GM23248 (cell line): ENCODE measurements around the gene IZUMO4. TPM values are rescaled to one million over a fixed set of nuclear protein-coding genes. Genes with fewer than 3 reads are reported as not detected.

ENCODE experiments used
- DNase-seq: peaks from one replicate; pipeline ENCODE4 v3.0.0-alpha.2; 2015
- H2AFZ ChIP-seq: fragments of 200-600 bp; sonication (generic); 2 replicates; pipeline ENCODE4 v1.6.1; 2016; ENCODE audit warnings: antibody characterized with exemption
- H3F3A ChIP-seq: fragments of 200-600 bp; sonication (generic); 2 replicates; pipeline ENCODE4 v1.6.1; 2016; ENCODE audit warnings: mild to moderate bottlenecking, antibody characterized with exemption, mixed run types; ENCODE audit not compliant: insufficient read depth
- H3K27ac ChIP-seq: fragments of 200-600 bp; sonication (generic); 2 replicates; pipeline ENCODE4 v1.5.1; 2016; ENCODE audit warnings: mild to moderate bottlenecking
- H3K27me3 ChIP-seq: fragments of 200-600 bp; sonication (generic); replicated peaks from 2 replicates; pipeline ENCODE4 v1.6.1; 2016; ENCODE audit warnings: mild to moderate bottlenecking; ENCODE audit not compliant: insufficient read depth
- H3K36me3 ChIP-seq: fragments of 200-600 bp; sonication (generic); 2 replicates; pipeline ENCODE4 v1.6.1; 2016; ENCODE audit warnings: low read depth, mild to moderate bottlenecking
- H3K4me1 ChIP-seq: fragments of 200-600 bp; sonication (generic); 2 replicates; pipeline ENCODE4 v1.6.1; 2016; ENCODE audit warnings: mild to moderate bottlenecking; ENCODE audit not compliant: insufficient read depth
- H3K4me2 ChIP-seq: fragments of 200-600 bp; sonication (generic); one replicate; pipeline ENCODE4 v1.6.1; 2016; ENCODE audit warnings: mild to moderate bottlenecking; ENCODE audit not compliant: unreplicated experiment
- H3K4me3 ChIP-seq: fragments of 200-600 bp; sonication (generic); 2 replicates; pipeline ENCODE4 v1.5.1; 2016; ENCODE audit warnings: mild to moderate bottlenecking
- H3K79me2 ChIP-seq: fragments of 200-600 bp; sonication (generic); 2 replicates; pipeline ENCODE4 v1.6.1; 2016; ENCODE audit warnings: mild to moderate bottlenecking; ENCODE audit not compliant: insufficient read depth
- H3K9ac ChIP-seq: fragments of 200-600 bp; sonication (generic); 2 replicates; pipeline ENCODE4 v1.6.1; 2016; ENCODE audit warnings: mild to moderate bottlenecking
- H3K9me2 ChIP-seq: fragments of 200-600 bp; sonication (generic); 2 replicates; pipeline ENCODE4 v1.6.1; 2016; ENCODE audit warnings: mixed run types, mild to moderate bottlenecking, moderate library complexity; ENCODE audit not compliant: insufficient read depth
- H3K9me3 ChIP-seq: fragments of 200-600 bp; sonication (generic); one replicate; pipeline ENCODE4 v1.6.1; 2017; ENCODE audit warnings: low read depth
- H4K20me1 ChIP-seq: fragments of 200-600 bp; sonication (generic); 2 replicates; pipeline ENCODE4 v1.6.0; 2016; ENCODE audit not compliant: insufficient read depth
- EZH2 ChIP-seq: fragments of 200-600 bp; sonication (generic); IDR thresholded peaks from 2 replicates; pipeline ENCODE4 v1.6.1; 2018; ENCODE audit warnings: antibody characterized with exemption, mild to moderate bottlenecking; ENCODE audit not compliant: insufficient read depth, poor library complexity, severe bottlenecking
- EZH2phosphoT487 ChIP-seq: fragments of 200-600 bp; sonication (generic); IDR thresholded peaks from 2 replicates; pipeline ENCODE4 v1.6.1; 2018; ENCODE audit warnings: antibody characterized with exemption, moderate library complexity, mild to moderate bottlenecking, low read depth; ENCODE audit not compliant: insufficient read depth
- WGBS, 2 experiments: methylation state at CpG; one replicate each; pipeline ENCODE4 v1.1.6; 2015 to 2017; ENCODE audit warnings: low lambda C conversion rate in 2 of 2, low coverage in 1 of 2; ENCODE audit errors: missing lambda C conversion rate in 2 of 2; 5-methylcytosine and 5-hydroxymethylcytosine counted together
- in situ Hi-C: fragments of 300-500 bp; cut with MboI; formaldehyde crosslinking; loops from 2 replicates; pipeline ENCODE4 v1.15.0; 2020
- polyA plus RNA-seq: library from polyadenylated mRNA; unstranded; fragments of >200 nt; fragmentation: Nextera tagmentation; extraction: Ambion mirVana; gene quantifications from 2 replicates; pipeline ENCODE4 v1.2.1, GENCODE V29; 2016
- total RNA-seq: library from RNA; depleted of rRNA; stranded (reverse); fragments of >200 nt; shearing (Covaris generic); gene quantifications from 2 replicates; pipeline ENCODE4 v1.2.3, GENCODE V29; 2014

Gene IZUMO4
- total and polyA plus RNA-seq, 2 experiments from 2014 or later = 0.89 to 1.6 TPM

DNA sequence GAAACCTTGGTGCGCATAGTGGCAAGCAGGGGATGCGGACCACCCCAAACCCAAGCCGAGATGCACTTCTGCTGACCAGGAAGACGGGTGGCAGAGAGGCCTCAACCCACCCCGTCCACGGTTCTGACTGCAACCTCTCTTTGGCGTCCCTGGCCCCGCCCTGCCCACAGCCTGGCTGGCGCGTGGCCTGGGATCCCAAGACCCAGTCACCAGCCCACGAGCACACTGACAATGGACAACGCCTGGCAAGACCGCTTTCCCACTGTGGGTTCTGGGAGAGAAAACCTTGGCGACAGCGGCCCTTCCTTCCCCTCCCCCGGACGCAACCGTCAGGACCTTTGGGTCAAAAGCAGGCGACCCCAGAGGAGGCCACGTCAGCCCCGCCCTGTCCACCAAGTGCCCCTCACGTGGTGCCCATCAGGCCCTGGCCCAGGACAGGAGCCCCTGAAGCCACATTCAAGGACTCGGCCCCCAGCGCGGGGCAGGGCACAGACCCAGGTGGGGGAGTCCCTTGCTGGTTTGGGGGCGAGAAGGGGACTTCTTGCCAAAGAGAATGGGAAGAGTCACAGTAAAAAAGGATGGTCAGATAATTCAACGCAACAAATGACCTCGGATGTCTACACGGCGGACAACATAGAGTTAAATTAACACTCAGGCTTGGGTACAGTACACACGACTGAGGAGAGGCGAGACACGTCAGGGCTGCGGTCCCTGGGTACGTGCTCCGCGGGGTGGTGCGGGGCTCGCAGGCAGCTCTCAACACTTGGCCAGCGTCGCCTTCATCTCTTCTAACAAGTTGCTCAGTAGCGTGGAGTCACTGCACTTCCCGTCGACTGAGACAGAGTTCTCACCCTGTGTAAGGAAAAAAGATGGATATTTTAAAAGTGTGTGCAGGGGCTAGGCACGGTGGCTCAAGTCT lies 5.0 kb downstream of the IZUMO4 start:
- no peak for TF ChIP-seq EZH2
- no peak for TF ChIP-seq EZH2phosphoT487
- H3K27ac ChIP-seq = no peak overlapping the region
- no peak for DNase-seq
- H3K4me2 ChIP-seq = no peak overlapping the region
- H3K9me3 ChIP-seq = no peaks in the 10 kb centered on the region
- H4K20me1 ChIP-seq = no peaks in the 10 kb centered on the region
- H3K79me2 ChIP-seq = peaks cover 54% of the 10 kb centered on the region
- no peaks in the 10 kb centered on the region for H3K4me1 ChIP-seq
- H3F3A ChIP-seq = no peaks in the 10 kb centered on the region
- no peaks in the 10 kb centered on the region for H3K27me3 ChIP-seq
- in situ Hi-C loops = no loop called here
- H3K9ac ChIP-seq = no peak overlapping the region
- H3K4me3 ChIP-seq = no peak overlapping the region
- no peaks in the 10 kb centered on the region for H3K9me2 ChIP-seq
- 90% methylated on average over 42 to 44 of the region's 45 CpGs for WGBS, 2 experiments
- peaks cover 3% of the 10 kb centered on the region; the same call in 1 of the 2 replicates for H3K36me3 ChIP-seq
- H2AFZ ChIP-seq = no peak overlapping the region

DNA sequence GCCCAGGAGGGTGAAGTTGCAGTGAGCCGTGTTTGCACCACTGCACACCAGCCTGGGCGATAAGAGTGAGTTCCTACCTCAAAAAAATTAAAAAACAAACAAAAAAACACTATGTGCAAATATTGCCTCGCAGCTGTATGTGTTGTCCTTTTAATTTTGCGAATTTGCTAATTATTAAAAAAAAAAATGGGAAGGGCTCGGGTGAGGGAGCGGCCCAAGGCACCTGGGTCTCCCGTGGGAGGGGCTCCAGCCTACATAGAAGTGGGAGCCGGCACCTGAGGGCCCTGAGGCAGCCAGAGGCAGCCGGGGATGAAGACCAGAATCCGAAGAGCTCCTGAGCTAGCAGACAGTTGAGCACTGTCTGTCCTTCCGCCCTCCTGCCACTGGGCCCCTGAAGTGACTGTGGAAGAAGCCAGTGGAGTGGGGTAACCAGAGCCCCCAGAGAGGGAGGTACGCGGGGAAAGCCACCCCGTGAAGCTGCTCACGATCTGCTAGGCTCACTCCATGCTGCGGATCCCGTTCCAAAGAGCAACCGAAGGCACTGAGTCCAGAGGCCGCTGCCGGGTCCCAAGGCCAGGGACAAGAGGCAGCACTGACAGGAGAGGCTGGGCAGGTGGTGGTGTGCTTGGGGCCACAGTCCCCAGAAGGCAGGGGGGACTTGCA lies 6.5 kb downstream of the IZUMO4 start:
- H3K9me3 ChIP-seq = no peaks in the 10 kb centered on the region
- no peak overlapping the region for H3K9ac ChIP-seq
- no peak for DNase-seq
- H3K4me2 ChIP-seq = no peak overlapping the region
- H3K4me3 ChIP-seq = no peak overlapping the region
- 82 to 86% methylated on average over 20 of the region's 20 CpGs for WGBS, 2 experiments
- H3K4me1 ChIP-seq = no peaks in the 10 kb centered on the region
- H2AFZ ChIP-seq = no peak overlapping the region
- H3K79me2 ChIP-seq = peaks cover 54% of the 10 kb centered on the region
- H3K36me3 ChIP-seq = peaks cover 3% of the 10 kb centered on the region; the same call in 1 of the 2 replicates
- H4K20me1 ChIP-seq = no peaks in the 10 kb centered on the region
- no peak overlapping the region for H3K27ac ChIP-seq
- TF ChIP-seq EZH2phosphoT487 (no peak), EZH2 (no peak)
- no peaks in the 10 kb centered on the region for H3K9me2 ChIP-seq
- H3K27me3 ChIP-seq = no peaks in the 10 kb centered on the region
- no peaks in the 10 kb centered on the region for H3F3A ChIP-seq
- in situ Hi-C loops = no loop called here

DNA sequence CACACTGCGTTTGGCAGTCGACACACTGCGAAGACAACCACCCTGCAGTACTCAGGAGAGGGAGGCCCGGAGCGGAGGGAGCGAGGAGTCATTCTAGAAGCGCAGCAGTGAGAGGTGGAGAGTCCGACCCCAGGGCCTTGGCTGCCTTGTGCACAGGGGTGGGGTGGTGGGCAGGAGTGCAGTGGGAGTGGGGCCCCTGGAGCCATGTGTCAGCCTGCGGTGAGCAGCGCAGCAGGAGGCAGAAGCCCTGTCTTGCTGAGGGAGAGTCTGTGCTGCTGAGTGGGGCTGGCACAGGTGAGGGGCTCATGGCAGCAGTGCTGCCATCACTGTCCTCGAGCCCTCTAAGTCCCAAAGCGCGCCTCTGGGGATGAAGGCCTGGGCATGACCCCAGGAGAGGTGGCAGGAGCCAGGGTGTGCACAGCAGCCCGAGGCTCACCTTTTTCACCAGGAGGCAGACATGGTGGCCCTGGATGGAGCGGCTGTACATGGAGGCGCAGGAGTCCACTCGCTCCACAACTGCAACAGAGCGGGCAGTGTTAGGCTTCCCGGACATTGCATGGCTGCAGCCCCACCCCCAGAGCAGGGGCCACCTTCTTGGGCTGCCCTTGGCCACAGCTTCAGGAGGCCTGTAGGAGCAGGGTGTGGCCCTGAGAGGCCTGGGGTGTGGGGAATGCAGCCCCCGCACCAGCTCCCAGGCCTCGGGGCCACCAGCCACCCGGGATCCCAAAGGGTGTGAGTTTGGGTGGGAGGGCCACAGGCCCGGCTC lies 11.7 kb downstream of the IZUMO4 start:
- peaks cover 28% of the 10 kb centered on the region for H3K79me2 ChIP-seq
- H3K4me2 ChIP-seq = no peak overlapping the region
- no peak for DNase-seq
- WGBS, 2 experiments = 96 to 99% methylated on average over 22 to 23 of the region's 23 CpGs
- no peaks in the 10 kb centered on the region for H3K4me1 ChIP-seq
- no peak for TF ChIP-seq EZH2
- TF ChIP-seq EZH2phosphoT487 = no peak
- no peaks in the 10 kb centered on the region for H4K20me1 ChIP-seq
- no peaks in the 10 kb centered on the region for H3F3A ChIP-seq
- H3K36me3 ChIP-seq = no peaks in the 10 kb centered on the region; the same call in 1 of the 2 replicates
- H3K9me3 ChIP-seq = no peaks in the 10 kb centered on the region
- H3K9ac ChIP-seq = no peak overlapping the region
- in situ Hi-C loops = no loop called here
- no peak overlapping the region for H3K4me3 ChIP-seq
- H2AFZ ChIP-seq = no peak overlapping the region
- no peak overlapping the region for H3K27ac ChIP-seq
- no peaks in the 10 kb centered on the region for H3K9me2 ChIP-seq
- H3K27me3 ChIP-seq = no peaks in the 10 kb centered on the region

DNA sequence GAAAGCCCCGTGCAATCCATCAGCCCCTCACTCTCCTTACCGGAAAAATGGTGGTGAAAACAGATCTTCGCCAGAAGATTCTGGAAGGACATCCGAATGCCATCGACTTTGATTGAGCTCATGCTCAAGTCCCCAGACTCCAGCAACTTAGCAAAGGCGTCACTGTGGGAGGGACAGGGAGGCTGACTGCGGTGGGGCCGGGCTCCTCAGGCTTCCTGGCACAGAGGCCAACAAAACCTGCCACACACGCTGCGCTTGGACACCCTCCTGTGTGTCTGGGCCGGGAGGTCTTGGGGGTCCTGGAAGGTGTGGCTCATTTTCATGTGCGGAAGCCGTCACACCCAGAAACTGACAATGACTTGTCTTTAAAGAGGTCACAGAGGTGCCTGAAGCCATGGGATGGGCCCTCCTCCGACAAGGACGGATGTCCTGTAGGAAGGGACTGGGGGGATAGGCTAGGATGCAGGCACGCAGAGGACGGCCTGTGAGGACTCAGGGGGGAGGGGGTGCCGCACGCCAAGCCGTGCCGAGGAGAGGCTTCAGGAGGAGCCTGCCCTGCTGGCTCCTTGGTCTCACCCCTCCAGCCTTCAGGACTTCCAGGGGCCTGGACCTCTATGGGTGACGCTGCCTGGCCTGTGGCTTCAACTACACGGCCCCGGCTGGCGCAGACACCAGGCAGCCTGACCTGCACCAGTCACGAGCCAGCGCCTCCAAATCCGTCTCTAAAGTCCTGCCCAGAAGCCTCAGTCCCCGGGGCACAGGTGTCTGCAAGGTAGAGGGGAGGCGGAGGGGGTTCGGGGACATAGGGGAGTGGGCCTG lies 12.5 kb downstream of the IZUMO4 start:
- H3K4me3 ChIP-seq = no peak overlapping the region
- H3K36me3 ChIP-seq = peaks cover 8% of the 10 kb centered on the region
- peaks cover 23% of the 10 kb centered on the region for H3K79me2 ChIP-seq
- DNase-seq = no peak
- H2AFZ ChIP-seq = no peak overlapping the region
- H3K9me2 ChIP-seq = no peaks in the 10 kb centered on the region
- no peak overlapping the region for H3K27ac ChIP-seq
- no peaks in the 10 kb centered on the region for H3K9me3 ChIP-seq
- WGBS, 2 experiments = 89 to 90% methylated on average over 30 of the region's 31 CpGs
- no peak overlapping the region for H3K4me2 ChIP-seq
- H3K9ac ChIP-seq = no peak overlapping the region
- no peak for TF ChIP-seq EZH2
- TF ChIP-seq EZH2phosphoT487 = no peak
- no peaks in the 10 kb centered on the region for H3F3A ChIP-seq
- no peaks in the 10 kb centered on the region for H3K27me3 ChIP-seq
- in situ Hi-C loops = no loop called here
- peaks cover 4% of the 10 kb centered on the region; the same call in 1 of the 2 replicates for H3K4me1 ChIP-seq
- no peaks in the 10 kb centered on the region for H4K20me1 ChIP-seq
